Stimulated activated CD4-positive, alpha-beta T cell treated with anti-CD3 and anti-CD28 coated beads, Interleukin-1b, Interleukin-23, amount 100 ng/mL, for 24 hours (primary cell): Measurements from ENCODE around the gene ATP6V1G2.
"Not testable (repeated sequence)": the region's sequence is repeated elsewhere in the genome, so short reads cannot be mapped to it uniquely, and the experiment has no call there.

ENCODE experiments used
- DNase-seq, 4 experiments: peaks; one replicate each; pipeline ENCODE4 v3.0.0-alpha.2; 2020; ENCODE audit warnings: low read depth in 4 of 4, low spot score in 1 of 4

The ATP6V1G2 gene

GRCh38 chr6:31529329-31530150 lies 16.9 kb downstream of the ATP6V1G2 start:
- DNase-seq, result no peak

GRCh38 chr6:31528821-31529328 lies 17.5 kb downstream of the ATP6V1G2 start, which contains the start of gene MCCD1:
TSS of gene MCCD1 (plus strand) at chr6:31528962. CDS start at chr6:31529015, 53 bp downstream.
- no peak for DNase-seq

GRCh38 chr6:31528307-31528777 lies 18.1 kb downstream of the ATP6V1G2 start:
- DNase-seq, result no peak

- DNase-seq, result no peak
Measured at GRCh38 chr6:31525932-31526591, 20.3 kb downstream of the ATP6V1G2 start.

GRCh38 chr6:31525553-31525931 lies 20.9 kb downstream of the ATP6V1G2 start:
- DNase-seq, result no peak

- DNase-seq, result no peak
Measured at GRCh38 chr6:31521835-31522234, 24.6 kb downstream of the ATP6V1G2 start.

- DNase-seq, result no peak
Measured at GRCh38 chr6:31513456-31514165, 32.8 kb downstream of the ATP6V1G2 start.

- DNase-seq, result no peak
Measured at GRCh38 chr6:31510007-31510406, 36.4 kb downstream of the ATP6V1G2 start.

- not testable (repeated sequence) for DNase-seq
Measured at GRCh38 chr6:31509036-31509435, 37.4 kb downstream of the ATP6V1G2 start.

GRCh38 chr6:31502586-31502985 lies 43.8 kb downstream of the ATP6V1G2 start:
- DNase-seq, result no peak

GRCh38 chr6:31499648-31500047 lies 46.8 kb downstream of the ATP6V1G2 start:
- DNase-seq, result not testable (repeated sequence)

GRCh38 chr6:31498748-31499147 lies 47.7 kb downstream of the ATP6V1G2 start:
- no peak for DNase-seq

- peak; percentile 66 to 84 (median 71) for DNase-seq
Measured at GRCh38 chr6:31497531-31498476, 48.6 kb downstream of the ATP6V1G2 start, which contains the start of gene MICB. TSS of gene MICB (plus strand) at chr6:31498145. CDS start at chr6:31498194, 49 bp downstream.

GRCh38 chr6:31496826-31497225 lies 49.6 kb downstream of the ATP6V1G2 start:
- not testable (repeated sequence) for DNase-seq

- DNase-seq, result no peak
Measured at GRCh38 chr6:31495580-31495979, 50.8 kb downstream of the ATP6V1G2 start.
